HS-5 (cell line): ENCODE data around the gene FAM114A1.

Experiments
- DNase-seq: peaks from one replicate; pipeline ENCODE4 v3.0.0-alpha.2; 2012; ENCODE audit warnings: low read depth

Gene FAM114A1

GRCh38 chr4:38867478-38868058, at the start of gene FAM114A1:
TSS of gene FAM114A1 (plus strand) at chr4:38867806. CDS start at chr4:38878079, 10,273 bp downstream.
- no peak for DNase-seq

DNA sequence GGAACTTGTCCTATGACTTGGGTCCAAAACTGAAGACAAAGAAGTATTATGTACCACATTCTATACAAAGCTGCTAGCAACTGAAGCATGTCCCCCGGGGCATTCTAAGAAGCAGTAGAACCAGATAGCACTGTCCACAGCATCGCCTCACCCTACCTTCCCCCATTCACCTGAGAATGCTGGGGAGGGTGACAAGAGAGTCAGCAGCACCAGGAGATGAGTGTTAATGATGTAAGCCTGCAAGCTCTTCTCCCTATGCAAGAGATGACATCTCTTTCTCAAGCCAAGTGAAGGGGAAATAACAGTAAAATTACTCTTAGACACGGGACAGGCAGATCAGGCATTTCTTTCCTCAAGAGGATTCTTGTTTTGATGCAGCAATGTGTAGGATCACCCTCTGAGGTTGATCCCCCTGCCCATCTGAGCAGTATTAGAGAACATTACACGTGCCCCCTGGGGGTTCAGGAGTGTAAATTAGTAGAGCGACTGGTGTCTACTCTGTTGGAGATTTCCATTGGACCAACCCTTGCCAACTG, 49.1 kb upstream of the FAM114A1 start:
- DNase-seq, result no peak

GRCh38 chr4:38819569-38819968, 48.0 kb upstream of the FAM114A1 start:
- no peak for DNase-seq

DNA sequence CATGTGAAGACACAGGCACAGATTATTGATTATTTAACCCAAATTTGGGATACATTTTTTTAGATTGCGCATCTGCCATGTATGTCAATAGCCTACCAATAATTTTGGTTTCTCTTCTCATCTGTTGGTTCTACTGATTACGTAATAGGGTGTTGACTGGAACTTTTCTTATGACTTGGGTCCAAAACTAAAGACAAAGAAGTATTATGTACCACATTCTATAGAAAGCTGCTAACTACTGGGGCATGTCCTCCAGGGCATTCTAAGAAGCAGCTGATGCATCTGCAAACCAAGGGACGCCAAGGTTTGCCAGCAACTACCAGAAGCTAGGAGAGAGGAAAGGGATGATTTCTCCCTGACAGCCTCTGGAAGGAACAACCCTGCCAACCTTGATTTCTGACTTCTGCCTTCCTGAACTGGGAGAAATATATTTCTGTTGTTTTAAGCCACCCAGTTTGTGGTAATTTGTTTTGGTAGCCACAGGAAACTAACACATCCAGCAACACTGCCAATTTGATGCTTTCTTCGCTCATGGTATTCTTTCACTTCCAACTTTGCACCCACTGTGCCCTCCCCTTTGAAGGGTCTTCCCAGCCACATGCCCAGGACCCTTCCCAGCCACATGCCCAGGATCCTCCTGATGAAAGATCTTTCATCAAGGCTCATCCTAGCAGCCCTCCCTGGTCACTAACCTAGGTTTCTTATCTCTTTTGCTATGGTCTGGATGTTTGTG, 47.1 kb upstream of the FAM114A1 start:
- no peak for DNase-seq

DNA sequence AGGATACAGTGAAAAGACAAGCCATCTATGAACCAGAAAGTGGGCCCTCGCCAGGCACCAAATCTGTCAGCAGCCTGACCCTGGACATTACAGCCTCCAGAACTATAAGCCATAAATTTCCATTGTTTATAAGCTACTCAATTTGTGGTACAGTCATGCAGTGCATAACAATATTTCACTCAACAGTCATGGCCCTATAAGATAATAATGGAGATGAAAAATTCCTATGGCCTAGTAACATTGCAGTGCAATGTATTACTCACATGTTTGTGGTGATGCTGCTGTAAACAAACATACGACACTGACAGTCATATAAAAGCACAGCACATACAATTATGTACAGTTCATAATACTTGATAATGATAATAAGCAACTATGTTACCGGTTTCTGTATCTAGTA, 45.9 kb upstream of the FAM114A1 start:
- no peak for DNase-seq

GRCh38 chr4:38822748-38823303, 44.8 kb upstream of the FAM114A1 start:
- no peak for DNase-seq

- DNase-seq, result no peak
Observed at GRCh38 chr4:38823766-38824165, 43.8 kb upstream of the FAM114A1 start.

- no peak for DNase-seq
Observed at GRCh38 chr4:38829237-38829636, 38.4 kb upstream of the FAM114A1 start.

GRCh38 chr4:38831653-38832052, 36.0 kb upstream of the FAM114A1 start:
- DNase-seq, result no peak

GRCh38 chr4:38832206-38832605, 35.4 kb upstream of the FAM114A1 start:
- DNase-seq, result no peak

DNA sequence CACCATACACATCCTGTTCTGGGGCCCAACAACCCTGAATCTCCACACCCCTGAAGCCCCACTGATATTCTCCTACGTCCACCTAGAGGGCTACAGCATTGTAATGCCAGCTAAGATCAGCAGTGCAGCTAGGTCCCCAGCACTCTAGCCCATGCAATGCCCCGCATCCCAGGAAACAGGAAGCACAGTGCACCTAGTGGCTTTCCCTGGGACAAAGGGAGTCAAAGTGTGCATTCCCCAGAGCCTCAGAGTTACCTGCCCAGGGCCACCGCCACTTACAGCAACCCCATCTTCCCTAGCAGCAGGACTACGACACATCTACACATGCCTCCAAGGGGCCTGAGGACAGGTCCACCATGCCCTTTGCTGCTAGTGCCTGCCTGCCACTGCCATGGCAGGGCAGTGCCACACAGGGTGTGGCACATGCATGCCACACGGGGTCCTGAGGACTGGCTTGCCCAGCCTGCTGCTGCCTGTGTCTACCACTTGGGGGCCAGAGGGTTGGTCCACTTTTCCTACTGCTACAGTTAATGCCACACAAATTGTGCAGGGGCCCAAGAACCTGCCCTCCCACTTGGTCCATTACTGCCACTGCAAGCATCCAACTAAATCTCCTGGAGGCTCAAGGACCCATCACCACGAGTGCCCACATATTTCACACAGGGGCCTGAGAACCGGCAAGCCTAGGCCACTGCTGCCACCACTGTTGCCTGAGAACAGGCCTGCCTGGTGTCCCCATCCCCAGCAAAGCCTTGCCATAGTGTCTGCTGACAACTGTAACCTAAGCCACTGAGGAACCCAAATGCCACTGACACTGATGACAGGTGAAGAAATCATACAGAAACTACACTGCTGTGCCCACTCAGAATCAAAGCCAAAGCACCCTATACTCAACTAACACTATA, 34.7 kb upstream of the FAM114A1 start:
- no peak for DNase-seq

DNA sequence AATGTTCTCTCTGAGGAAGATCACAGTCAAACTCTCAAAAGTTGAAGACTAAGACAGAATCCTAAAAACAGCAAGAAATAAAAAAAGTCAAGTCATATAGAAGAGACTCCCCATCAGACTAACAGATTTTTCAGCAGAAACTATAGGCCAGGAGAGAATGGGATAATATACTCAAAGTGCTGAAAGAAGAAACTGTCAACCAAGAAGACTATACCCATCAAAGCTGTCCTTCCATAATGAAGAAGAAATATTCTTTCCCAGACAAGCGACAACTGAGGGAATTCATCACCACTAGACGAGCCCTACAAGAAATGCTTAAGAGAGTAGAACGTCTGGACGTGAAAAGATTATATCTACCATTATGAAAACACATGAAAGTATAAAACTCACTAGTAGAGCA, 33.0 kb upstream of the FAM114A1 start:
- DNase-seq, result no peak

- DNase-seq, result no peak
Observed at GRCh38 chr4:38837334-38837733, 30.3 kb upstream of the FAM114A1 start.

GRCh38 chr4:38837849-38838248, 29.8 kb upstream of the FAM114A1 start:
- peak; percentile 13 for DNase-seq

- DNase-seq, result no peak
Observed at GRCh38 chr4:38842994-38843393, 24.6 kb upstream of the FAM114A1 start.

- DNase-seq, result no peak
Observed at GRCh38 chr4:38846015-38846414, 21.6 kb upstream of the FAM114A1 start.

DNA sequence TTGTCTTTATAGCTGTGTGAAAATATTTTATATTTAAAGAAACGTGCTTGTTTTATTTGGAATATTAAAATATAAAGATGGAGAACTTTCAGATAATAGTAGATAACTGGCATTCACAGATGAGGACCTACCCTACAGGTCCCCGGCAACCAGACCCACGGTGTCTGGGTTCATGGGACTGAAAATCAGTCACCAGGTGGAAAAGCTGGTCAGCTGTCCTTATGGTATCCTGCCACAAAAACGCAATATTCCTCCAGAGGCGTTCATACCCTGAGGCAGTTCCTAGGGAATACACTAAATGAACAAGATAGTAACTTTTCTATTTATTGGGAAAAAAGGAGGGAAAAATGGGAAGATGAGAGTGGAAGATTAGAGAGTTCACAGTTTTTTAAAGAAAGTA, 12.1 kb upstream of the FAM114A1 start:
- no peak for DNase-seq

DNA sequence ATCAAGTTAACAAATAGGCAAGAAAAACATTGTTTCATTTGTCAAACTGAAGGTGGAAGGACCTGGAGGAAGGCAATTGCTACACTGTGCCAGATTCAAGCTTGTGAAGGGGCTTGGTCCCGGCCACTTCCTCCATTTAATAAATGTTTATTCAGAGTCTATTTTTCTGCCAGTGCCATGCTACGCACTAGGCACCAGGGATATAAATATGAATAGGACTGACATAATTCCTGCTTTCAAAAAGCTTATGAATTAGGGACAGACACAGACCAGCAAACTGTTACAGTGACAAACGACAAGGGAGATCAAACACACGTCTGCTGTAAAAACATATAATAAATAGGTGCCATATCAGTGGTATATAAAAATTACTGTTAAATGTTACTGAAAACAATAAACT, 11.6 kb upstream of the FAM114A1 start:
- DNase-seq, result no peak

GRCh38 chr4:38856524-38857337, 10.9 kb upstream of the FAM114A1 start, which contains the start of gene TLR6:
TSS of gene TLR6 (minus strand) at chr4:38856817. CDS start at chr4:38829473, 27,344 bp downstream.
- no peak for DNase-seq

GRCh38 chr4:38857354-38858096, 10.1 kb upstream of the FAM114A1 start:
- peak; percentile 80 for DNase-seq

GRCh38 chr4:38858097-38858420, 9.5 kb upstream of the FAM114A1 start:
- DNase-seq, result no peak
